ENCODE results near the gene OR2L5.

- TF ChIP-seq CTCF (IDR thresholded peaks at IDR 0.05) = no peak
- TF ChIP-seq POLR2A (IDR thresholded peaks at IDR 0.05) = no peak
Measured at GRCh38 chr1:248015803-248016202, 2.3 kb downstream of the OR2L5 start.

Measured in thyroid gland (tissue), 4 donors.